Common myeloid progenitor, CD34-positive (primary cell): ENCODE measurements around the gene LIPC.

ENCODE experiments used
- CTCF ChIA-PET: fragments of 350-600 bp; sonication (Branson Sonifier 250); formaldehyde crosslinking; loops from one replicate; lab custom pipeline; 2021; ENCODE audit warnings: antibody characterized with exemption; lab: Charles Lee
- POLR2A ChIA-PET: fragments of 350-600 bp; sonication (Branson Sonifier 250); formaldehyde crosslinking; loops from one replicate; lab custom pipeline; 2021; ENCODE audit warnings: antibody characterized with exemption; lab: Charles Lee
- DNase-seq, 3 donors: peaks; one replicate each; pipeline versions ENCODE4 v3.0.0 to v3.0.0-alpha.2; 2013
- H3K27ac ChIP-seq, 2 experiments: 1 replicate in 1 of 2; 2 replicates in 1 of 2; pipeline ENCODE4 v1.7.0; 2013; ENCODE audit warnings: inconsistent platforms in 2 of 2, low read length in 2 of 2, mild to moderate bottlenecking in 2 of 2, low read depth in 1 of 2, moderate library complexity in 1 of 2; ENCODE audit not compliant: severe bottlenecking in 2 of 2, insufficient read depth in 1 of 2, poor library complexity in 1 of 2
- H3K27me3 ChIP-seq, 5 experiments: replicated peaks in 2 of 5; 1 replicate in 3 of 5; 2 replicates in 2 of 5; pipeline versions ENCODE4 v1.6.1 to v1.7.0; 2013; ENCODE audit warnings: low read length in 4 of 5, mild to moderate bottlenecking in 2 of 5, moderate library complexity in 2 of 5, inconsistent platforms in 1 of 5; ENCODE audit not compliant: insufficient read depth in 5 of 5, control insufficient read depth in 4 of 5
- H3K36me3 ChIP-seq, 4 experiments: 1 replicate in 2 of 4; 2 replicates in 2 of 4; pipeline versions ENCODE4 v1.6.1 to v1.7.0; 2013; ENCODE audit warnings: low read length in 3 of 4, control low read depth in 1 of 4, mild to moderate bottlenecking in 1 of 4; ENCODE audit not compliant: control insufficient read depth in 4 of 4, insufficient read depth in 4 of 4
- H3K4me1 ChIP-seq, 4 experiments: 1 replicate in 3 of 4; 2 replicates in 1 of 4; pipeline versions ENCODE4 v1.6.1 to v1.7.1; 2013; ENCODE audit warnings: low read length in 3 of 4, mild to moderate bottlenecking in 3 of 4, control low read depth in 1 of 4, inconsistent platforms in 1 of 4, moderate library complexity in 1 of 4; ENCODE audit not compliant: control insufficient read depth in 4 of 4, insufficient read depth in 4 of 4; ENCODE audit errors: control extremely low read depth in 1 of 4
- H3K4me3 ChIP-seq, 7 experiments: 1 replicate in 4 of 7; 2 replicates in 3 of 7; pipeline versions ENCODE4 v1.5.1 to v1.7.0; 2013; ENCODE audit warnings: mild to moderate bottlenecking in 7 of 7, low read length in 6 of 7, moderate library complexity in 6 of 7, inconsistent platforms in 2 of 7, low read depth in 2 of 7, control low read depth in 1 of 7; ENCODE audit not compliant: insufficient read depth in 4 of 7, control insufficient read depth in 1 of 7; ENCODE audit errors: extremely low read depth in 1 of 7
- H3K9me3 ChIP-seq, 5 experiments: 1 replicate in 4 of 5; 2 replicates in 1 of 5; pipeline versions ENCODE4 v1.6.1 to v1.7.1; 2013; ENCODE audit warnings: low read length in 4 of 5, mild to moderate bottlenecking in 2 of 5, inconsistent platforms in 1 of 5, low read depth in 1 of 5, moderate library complexity in 1 of 5; ENCODE audit not compliant: control insufficient read depth in 4 of 5, insufficient read depth in 2 of 5; ENCODE audit errors: control extremely low read depth in 1 of 5
- WGBS: methylation state at CpG from one replicate; pipeline ENCODE4 v1.1.5; 2013; ENCODE audit not compliant: insufficient coverage; 5-methylcytosine and 5-hydroxymethylcytosine counted together

The LIPC gene

GRCh38 chr15:58452775-58453174, 21.0 kb downstream of the LIPC start:
- Histone ChIP-seq H3K9me3 (no peaks in the 10 kb centered on the region), H3K36me3 (no peaks in the 10 kb centered on the region), H3K4me3 (no peak overlapping the region), H3K27ac (no peak overlapping the region), H3K4me1 (peaks cover 0 to 23% (median 8%) of the 10 kb centered on the region in 4 experiments), H3K27me3 (no peaks in the 10 kb centered on the region)
- 88% methylated on average over 4 of the region's 4 CpGs for WGBS
- no peak for DNase-seq
- CTCF ChIA-PET = no interaction called here
- POLR2A ChIA-PET = no interaction called here

GRCh38 chr15:58453931-58454793, 22.4 kb downstream of the LIPC start:
- Histone ChIP-seq H3K4me1 (peaks cover 0 to 31% (median 9%) of the 10 kb centered on the region in 4 experiments), H3K27me3 (no peaks in the 10 kb centered on the region), H3K9me3 (no peaks in the 10 kb centered on the region), H3K36me3 (no peaks in the 10 kb centered on the region), H3K4me3 (no peak overlapping the region), H3K27ac (no peak overlapping the region)
- peak in 2 of 3 donors; percentile 34 to 36 for DNase-seq
- 94% methylated on average over 4 of the region's 5 CpGs for WGBS
- POLR2A ChIA-PET = no interaction called here
- CTCF ChIA-PET = no interaction called here

DNA sequence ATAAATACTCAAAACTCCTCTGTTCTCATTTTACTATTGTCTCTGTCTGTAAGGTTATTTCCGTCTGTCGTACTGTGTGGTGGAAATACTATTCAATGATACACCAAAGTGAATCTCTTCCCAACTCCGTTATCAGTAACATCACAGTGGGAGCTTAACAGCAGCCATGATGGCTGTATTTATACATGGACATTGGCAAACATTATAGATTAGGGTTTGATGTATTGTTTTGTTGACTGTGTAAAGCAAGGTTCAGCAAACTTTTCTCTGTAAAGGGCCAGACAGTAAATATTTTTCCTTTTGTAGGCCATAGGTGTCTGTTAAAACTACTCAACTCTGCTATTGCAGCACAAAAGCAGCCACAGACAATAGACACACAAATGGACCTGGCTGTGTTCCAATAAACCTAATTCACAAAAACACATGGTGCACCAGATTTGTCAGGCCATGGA, 23.2 kb downstream of the LIPC start:
- DNase-seq = no peak
- no CpG with 5 or more reads among the region's 3 CpGs for WGBS
- H3K36me3 ChIP-seq = no peaks in the 10 kb centered on the region
- H3K4me3 ChIP-seq = no peak overlapping the region
- H3K27ac ChIP-seq = no peak overlapping the region
- H3K4me1 ChIP-seq = peaks cover 2 to 39% (median 16%) of the 10 kb centered on the region in 4 experiments
- ChIA-PET POLR2A (no interaction called here), CTCF (no interaction called here)
- no peaks in the 10 kb centered on the region for H3K9me3 ChIP-seq
- H3K27me3 ChIP-seq = no peaks in the 10 kb centered on the region

GRCh38 chr15:58457466-58457965, 25.7 kb downstream of the LIPC start:
- ChIA-PET CTCF (interaction anchor here (1.4 kb wide), 1 partner anchor 17 kb away, joined by 3 read pairs; no protein-coding TSS in a partner anchor), POLR2A (interaction anchor here (0.6 kb wide), 1 partner anchor 107 kb away, joined by 3 read pairs; no protein-coding TSS in a partner anchor)
- H3K27me3 ChIP-seq = no peaks in the 10 kb centered on the region
- DNase-seq = peak in 2 of 3 donors; percentile 39 to 45
- no peak overlapping the region for H3K4me3 ChIP-seq
- no peak overlapping the region for H3K27ac ChIP-seq
- H3K9me3 ChIP-seq = no peaks in the 10 kb centered on the region
- H3K4me1 ChIP-seq = peaks cover 2 to 43% (median 9%) of the 10 kb centered on the region in 4 experiments
- no peaks in the 10 kb centered on the region for H3K36me3 ChIP-seq
- 67% methylated on average over 3 of the region's 7 CpGs for WGBS

DNA sequence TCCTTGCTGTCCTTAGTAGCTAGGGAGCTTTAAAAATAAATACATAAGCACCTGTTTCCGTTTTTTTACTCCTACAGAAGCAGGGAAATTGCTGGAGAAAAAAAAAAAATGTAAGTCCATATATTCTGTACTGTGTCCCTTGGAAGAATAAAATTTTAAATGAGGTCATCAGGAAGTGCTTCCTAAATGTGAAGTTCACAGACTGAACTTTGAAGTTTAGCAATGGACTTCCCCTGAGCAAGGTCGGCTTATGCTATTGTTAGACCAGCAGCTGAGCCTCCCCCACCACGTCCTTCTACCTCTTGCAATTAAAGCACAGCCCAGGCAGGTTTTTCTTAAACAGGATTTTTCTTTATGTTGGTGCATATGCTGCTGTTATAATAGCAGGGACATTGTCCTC, 26.3 kb downstream of the LIPC start:
- Histone ChIP-seq H3K4me1 (peaks cover 2 to 43% (median 9%) of the 10 kb centered on the region in 4 experiments), H3K27me3 (no peaks in the 10 kb centered on the region), H3K9me3 (no peaks in the 10 kb centered on the region), H3K27ac (no peak overlapping the region), H3K36me3 (no peaks in the 10 kb centered on the region), H3K4me3 (no peak overlapping the region)
- POLR2A ChIA-PET = interaction anchor here (0.6 kb wide), 1 partner anchor 107 kb away, joined by 3 read pairs; no protein-coding TSS in a partner anchor
- no peak for DNase-seq
- no CpG with 5 or more reads among the region's 3 CpGs for WGBS
- CTCF ChIA-PET = interaction anchor here (1.4 kb wide), 1 partner anchor 18 kb away, joined by 3 read pairs; no protein-coding TSS in a partner anchor

- POLR2A ChIA-PET = no interaction called here
- CTCF ChIA-PET = interaction anchor here (1.4 kb wide), 2 partner anchors 10 to 19 kb away, joined by 3 to 5 read pairs; no protein-coding TSS in a partner anchor
- DNase-seq = no peak
- 54% methylated on average over 1 of the region's 2 CpGs for WGBS
- Histone ChIP-seq H3K9me3 (no peaks in the 10 kb centered on the region), H3K27ac (no peak overlapping the region), H3K27me3 (no peaks in the 10 kb centered on the region), H3K4me3 (no peak overlapping the region), H3K4me1 (peaks cover 2 to 42% (median 9%) of the 10 kb centered on the region in 4 experiments), H3K36me3 (no peaks in the 10 kb centered on the region)
Observed at GRCh38 chr15:58459045-58459444, 27.3 kb downstream of the LIPC start.

DNA sequence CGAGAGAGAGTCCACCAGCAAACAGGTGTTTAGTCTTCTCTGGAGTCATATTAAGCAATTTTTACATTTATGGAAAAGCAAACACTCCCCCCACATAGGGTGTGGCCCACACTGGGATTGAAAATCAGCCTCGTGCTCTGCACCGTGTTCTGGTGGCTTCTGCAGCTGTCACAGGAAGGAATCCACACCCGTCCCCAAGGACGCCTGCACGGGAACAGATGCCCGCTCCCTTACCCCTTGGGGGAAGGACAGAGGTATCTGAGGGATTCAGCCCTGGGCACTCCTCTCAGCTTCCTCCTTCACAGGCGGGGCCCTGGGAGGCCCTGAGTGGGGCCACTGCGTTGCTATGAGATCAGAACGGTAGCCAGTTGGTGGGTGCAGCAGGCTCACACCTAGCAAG, 27.8 kb downstream of the LIPC start:
- WGBS = 3% methylated on average over 6 of the region's 10 CpGs
- ChIA-PET POLR2A (no interaction called here), CTCF (interaction anchor here (1.4 kb wide), 1 partner anchor 10 kb away, joined by 5 read pairs; no protein-coding TSS in a partner anchor)
- no peaks in the 10 kb centered on the region for H3K9me3 ChIP-seq
- DNase-seq = peak in 1 of 3 donors; percentile 10
- peak overlapping the region in 2 of 7 experiments; percentile 27 to 34 for H3K4me3 ChIP-seq
- H3K27me3 ChIP-seq = no peaks in the 10 kb centered on the region
- peaks cover 2 to 37% (median 9%) of the 10 kb centered on the region in 4 experiments for H3K4me1 ChIP-seq
- H3K36me3 ChIP-seq = no peaks in the 10 kb centered on the region
- no peak overlapping the region for H3K27ac ChIP-seq
